Kasumi-1 (cell line): ENCODE measurements around the gene LYSMD1.

Source experiments
- DNase-seq, 2 experiments: peaks; one replicate each; lab custom pipeline; 2025; lab: John Stamatoyannopoulos, UW

LYSMD1 gene

DNA sequence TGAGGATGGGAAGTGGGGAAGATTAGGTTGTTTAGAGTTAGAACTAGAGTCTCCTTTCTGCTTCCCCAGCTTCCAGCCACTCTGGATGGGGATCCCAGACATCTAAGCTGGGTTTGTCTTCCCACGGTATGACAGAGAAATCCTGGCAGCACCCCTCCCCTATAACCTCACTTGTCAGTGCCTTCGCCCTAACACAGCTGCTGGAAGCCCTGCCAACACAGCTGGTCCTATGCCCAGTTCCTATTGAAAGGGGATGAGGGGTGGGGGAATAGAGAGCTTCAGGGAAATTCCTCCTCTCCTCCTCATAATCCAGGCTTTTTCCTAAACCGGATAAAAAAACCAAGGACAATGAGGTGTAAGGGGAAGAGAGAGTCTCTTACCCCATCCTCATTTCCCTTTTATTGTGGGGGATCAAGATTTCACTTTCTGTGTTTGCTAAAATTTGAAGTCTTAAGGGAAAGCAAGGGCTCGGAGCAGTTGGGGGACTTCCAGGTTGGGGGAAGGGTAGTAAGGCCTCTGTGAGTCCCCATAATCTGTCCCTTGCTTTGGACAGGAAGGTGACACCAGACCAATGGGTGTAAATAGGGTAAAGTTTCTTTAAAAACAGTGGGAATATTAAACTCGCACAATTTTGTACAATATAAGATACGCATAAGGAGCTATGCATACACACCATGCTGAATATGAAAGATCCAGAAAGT, 9.5 kb upstream of the LYSMD1 start:
- no peak for DNase-seq

DNA sequence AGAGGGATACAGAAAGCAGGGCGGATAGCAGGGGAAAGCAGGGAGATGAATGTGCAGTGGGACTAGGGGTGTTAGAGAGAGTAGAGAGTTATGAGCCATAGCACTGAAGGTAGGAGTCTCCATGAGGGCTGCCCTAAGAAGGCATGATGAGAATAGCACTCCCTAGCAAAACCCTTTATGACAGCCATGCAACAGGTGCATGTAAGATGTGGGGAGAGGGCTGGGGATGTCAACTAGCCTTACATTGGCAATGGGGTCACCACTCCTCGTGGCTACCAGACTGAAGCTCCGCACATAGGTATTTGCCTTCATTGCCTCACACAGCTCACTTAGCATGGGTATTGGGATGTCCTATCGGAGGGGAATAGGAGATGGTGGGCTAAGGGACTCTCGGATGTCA, 5.5 kb upstream of the LYSMD1 start:
- no peak for DNase-seq

DNA sequence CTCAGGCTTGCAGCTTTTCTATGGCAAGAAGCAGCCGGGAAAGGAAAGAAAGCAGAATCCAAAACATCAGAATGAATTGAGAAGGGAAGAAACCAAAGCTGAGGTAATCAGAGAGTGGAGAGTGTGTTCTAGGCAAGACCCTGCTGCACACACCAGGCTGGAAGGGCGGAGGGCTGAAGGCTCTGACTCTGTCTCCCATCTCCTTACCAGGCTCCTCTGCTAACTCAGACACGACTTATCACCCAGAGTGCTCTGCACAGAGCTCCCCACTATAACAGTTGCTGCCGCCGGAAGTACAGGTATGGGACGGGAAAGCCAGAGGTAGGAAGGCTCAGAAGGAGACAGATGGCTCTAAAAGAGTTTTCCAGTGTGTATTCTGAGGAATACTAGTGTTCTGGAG, 1.4 kb upstream of the LYSMD1 start:
- DNase-seq = no peak

DNA sequence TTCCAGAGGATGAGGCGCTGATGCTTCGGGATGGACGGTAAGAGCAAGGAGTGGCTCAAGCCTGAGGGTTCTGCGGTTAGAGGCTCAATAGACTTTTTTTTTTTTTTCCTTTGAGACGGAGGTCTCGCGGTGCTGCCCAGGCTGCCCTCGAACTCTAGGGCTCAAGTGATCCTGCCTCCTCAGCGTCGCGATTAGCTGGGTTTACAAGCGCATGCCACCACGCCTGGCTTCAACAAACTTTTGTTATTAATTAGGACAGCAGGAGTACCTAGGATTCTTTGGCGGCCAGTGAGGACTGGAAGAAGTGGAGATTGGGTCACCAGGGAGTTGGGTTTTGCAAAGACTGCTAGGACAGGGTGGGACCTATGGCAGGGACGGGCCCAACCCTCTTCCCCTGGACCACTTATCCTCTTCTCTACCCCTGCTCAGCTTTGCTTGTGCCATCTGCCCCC, 829 bp upstream of the LYSMD1 start:
- no peak for DNase-seq

DNA sequence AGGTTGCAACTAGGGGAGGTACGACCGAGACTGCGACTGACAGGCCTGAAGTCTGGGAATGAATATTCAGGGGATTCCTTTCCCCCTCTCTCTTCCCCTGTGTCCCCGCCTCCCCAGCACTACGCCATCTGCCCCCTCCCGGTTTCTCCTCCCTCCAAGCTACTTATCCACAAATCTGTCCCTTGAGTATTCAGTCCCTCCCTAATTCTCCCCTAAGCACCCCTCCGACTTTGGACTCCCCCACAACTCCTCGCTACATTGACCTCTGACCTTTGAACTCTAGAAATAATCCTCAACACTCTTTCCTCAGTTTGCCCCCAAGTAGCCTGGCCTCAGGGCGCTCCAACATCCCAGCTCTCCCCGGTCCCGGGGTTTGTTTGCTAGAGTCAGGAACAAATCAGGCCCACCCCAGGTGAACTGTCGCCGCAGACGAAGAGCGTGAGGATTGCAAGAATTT, 393 bp downstream of the LYSMD1 start:
- DNase-seq = no peak

DNA sequence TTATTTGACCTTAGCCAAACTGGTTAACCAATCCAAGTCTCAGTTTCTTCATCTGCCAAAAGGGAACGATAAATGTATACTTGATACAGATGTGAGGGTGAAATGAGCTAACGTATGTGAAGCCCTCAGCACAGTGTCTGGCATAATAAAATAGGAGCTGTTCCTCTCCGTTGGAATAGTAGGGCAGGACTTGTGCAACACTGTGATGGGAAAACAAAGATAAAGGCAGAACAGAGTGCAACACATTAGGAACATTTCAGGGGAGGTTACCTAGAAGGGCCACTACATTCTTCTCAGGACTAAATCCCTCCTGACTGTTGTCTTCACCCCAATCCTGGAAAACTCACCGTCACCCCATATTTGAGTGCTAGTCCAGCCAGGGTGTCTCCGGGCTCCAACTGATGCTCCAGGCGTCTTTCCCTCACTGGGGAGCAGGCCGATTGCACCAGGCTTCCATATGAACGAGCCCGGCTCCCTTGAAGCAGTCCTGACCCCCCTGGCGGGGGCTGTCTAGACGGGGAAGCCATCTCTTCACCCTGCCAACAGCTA, 896 bp downstream of the LYSMD1 start:
- no peak for DNase-seq

DNA sequence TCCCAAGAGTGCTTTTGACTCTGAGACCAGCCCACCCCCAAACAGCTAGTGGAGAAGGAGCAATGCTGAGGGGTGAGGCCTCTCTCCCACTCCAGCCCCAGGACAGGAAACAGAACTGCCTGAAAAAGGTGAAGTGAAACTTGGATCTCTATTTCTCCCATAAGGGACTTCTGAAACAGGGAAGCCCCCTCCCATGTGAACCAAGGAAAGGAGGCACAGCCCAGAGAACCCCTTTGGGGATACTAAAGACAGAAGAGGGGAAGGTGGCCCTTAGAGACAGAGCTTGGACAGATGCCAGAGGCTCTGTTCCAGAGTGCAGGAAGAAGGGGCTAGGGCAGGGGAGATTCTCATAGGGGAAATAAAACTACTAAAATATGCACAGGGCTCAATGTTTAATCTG, 6.3 kb downstream of the LYSMD1 start:
- DNase-seq = no peak

DNA sequence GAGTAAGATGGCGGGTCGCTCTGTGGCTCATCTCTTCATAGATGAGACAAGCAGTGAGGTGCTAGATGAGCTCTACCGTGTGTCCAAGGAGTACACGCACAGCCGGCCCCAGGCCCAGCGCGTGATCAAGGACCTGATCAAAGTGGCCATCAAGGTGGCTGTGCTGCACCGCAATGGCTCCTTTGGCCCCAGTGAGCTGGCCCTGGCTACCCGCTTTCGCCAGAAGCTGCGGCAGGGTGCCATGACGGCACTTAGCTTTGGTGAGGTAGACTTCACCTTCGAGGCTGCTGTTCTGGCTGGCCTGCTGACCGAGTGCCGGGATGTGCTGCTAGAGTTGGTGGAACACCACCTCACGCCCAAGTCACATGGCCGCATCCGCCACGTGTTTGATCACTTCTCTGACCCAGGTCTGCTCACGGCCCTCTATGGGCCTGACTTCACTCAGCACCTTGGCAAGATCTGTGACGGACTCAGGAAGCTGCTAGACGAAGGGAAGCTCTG, 6.9 kb downstream of the LYSMD1 start:
- no peak for DNase-seq

DNA sequence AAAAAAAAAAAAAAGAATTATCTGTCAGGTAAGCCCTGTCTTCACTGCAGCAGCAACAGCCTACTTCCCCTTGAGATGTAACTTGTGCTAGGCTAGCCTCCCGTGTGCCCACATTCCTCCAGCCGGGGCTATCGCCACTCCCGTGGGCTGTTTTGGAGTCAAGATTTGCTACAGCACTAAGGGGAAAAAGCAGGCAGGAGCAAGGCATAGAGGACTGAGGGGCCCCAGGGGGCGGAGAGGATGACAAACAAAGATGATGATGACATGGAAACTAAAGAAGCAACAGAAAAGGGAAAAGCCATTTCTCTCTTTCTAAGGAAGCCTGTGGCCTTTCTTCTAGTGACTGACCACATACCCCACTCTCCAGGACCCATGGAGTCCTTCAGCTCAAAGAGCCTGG, 7.4 kb downstream of the LYSMD1 start:
- no peak for DNase-seq

DNA sequence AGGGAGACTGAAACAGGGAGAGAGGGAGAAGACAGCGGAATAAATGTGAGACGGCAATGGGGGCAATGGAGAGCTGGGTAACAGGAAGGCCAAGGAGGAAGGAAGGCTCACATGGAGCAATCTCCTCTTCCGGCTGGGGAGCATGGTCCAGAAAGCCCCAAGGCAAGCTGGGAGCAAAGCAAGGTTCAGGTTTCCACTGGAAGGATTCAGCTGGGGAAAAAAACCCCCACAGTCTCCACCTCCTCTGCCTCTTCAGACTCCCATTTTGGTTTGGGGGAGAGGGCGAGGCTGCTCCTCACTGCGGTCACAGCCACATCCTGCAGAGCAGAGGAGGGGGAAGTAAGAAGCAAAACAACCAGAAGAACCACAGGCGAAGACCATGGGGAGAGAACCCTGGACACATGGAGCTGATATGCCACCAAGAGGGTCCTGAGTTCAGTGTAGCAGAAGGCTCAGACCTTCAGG, 8.6 kb downstream of the LYSMD1 start:
- DNase-seq = peak; percentile 95

DNA sequence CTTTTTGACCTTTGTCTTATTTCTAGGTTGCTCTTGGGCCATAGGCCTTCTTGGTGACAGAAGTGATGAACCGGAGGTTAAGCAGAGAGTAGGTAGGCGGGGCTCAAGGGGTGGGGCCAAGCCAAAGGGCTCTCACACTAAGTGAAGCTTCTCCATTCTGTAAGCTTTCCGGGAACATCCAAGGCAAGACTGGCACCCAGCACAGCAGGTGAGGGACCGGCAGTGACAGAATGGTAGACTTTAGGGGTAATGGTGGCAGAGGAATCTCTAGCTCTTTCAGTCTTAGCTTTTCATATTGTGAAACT, 9.2 kb downstream of the LYSMD1 start, which contains the start of gene TNFAIP8L2:
Gene TNFAIP8L2, plus strand, starts transcription at position 135 of the 305 bp plus-strand sequence. CDS start 2,049 bp downstream, outside the sequence.
- peak; percentile 69 to 80 for DNase-seq

DNA sequence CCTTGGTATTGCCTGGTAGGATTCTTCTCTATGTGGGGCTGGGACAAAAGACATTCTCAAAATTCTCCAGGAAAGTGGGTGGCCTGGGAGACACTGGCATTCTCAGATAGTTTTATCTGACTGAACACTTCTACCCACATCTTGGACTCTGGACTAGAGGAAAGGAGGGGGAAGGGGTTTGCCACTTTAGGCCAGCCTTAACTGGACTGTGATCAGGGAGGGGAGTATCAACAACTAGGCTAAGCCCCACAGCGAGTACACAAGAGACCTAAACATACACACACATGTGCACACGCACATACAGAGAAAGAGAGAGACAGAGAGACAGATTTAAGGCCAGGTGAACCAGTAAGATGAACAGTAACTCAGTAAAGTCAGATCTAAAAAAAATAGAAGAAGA, 18.0 kb downstream of the LYSMD1 start:
- DNase-seq = no peak

DNA sequence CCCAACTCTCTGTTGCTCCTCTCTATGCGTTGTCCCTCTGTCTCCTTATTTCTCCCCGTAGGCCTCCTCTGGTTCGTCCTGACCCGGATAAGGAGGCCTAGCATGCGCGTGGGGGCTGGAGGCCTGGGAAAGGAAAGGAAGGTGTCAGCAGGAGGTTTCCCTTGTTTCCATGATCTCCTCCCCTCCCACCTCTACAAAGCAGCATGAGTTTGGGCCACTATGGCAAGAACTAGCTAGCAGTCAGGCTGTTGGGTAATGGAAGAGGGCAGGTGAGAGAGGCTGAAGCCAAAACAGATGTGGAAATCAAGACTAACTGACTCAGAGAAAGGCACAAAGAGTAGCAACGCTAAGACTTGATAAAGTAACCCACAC, 18.6 kb downstream of the LYSMD1 start:
- DNase-seq = no peak

DNA sequence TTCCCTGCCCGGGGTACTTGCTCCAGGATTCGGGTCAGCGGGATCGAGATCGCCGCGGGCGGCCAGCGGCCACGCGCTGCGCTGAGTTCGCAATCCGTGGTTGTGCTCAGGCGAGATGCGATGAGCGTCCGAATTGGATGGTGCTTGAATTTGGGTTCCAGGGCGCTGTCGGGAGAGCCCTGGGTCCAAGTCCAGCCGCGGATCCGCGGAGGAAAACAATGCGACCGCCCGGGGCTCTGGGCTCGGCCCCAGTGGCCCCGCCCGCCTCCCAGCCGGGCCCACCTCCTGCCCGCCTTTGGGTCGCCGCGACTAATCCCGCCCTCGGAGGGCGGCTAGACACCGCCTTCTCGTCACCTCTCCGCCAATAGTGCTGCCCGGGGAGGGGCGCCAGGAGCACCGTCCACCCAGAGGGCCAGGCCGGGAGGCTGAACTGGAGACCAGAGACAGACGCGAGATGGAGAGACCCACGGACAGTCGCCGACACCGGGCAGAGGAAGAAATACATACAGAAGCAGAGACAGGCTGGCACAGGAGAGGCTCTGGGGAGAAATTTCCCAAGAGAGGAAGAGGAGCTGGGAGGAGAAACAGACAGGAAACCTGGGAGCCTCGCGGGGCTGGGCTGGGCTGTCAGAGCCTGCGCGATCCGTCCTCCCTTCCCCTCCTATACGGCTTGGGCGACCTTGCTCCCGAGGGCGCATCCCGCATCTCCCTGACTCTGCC, 19.1 kb downstream of the LYSMD1 start, which contains the start of gene SEMA6C:
Gene SEMA6C, minus strand, starts transcription at position 220 of the 720 bp plus-strand sequence. CDS start 4,010 bp downstream, outside the sequence.
- DNase-seq = peak; percentile 90 to 92

DNA sequence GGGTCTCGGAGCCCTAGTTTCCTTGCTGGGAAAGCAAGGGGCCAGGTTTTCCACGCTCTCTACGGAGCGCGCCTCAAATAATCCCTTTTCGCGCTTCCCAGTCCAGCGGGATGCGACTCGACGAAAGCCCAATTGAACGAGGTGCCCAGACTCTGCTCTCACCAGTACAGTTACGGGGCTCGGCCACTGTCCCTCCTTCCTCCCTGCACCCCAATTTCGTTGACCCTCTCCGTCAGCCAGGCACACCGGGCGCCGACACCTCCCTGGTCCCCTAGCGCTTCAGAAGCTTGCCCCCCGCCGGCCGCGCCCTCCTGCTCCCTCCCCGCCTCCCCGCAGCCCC, 19.7 kb downstream of the LYSMD1 start:
- DNase-seq = no peak

DNA sequence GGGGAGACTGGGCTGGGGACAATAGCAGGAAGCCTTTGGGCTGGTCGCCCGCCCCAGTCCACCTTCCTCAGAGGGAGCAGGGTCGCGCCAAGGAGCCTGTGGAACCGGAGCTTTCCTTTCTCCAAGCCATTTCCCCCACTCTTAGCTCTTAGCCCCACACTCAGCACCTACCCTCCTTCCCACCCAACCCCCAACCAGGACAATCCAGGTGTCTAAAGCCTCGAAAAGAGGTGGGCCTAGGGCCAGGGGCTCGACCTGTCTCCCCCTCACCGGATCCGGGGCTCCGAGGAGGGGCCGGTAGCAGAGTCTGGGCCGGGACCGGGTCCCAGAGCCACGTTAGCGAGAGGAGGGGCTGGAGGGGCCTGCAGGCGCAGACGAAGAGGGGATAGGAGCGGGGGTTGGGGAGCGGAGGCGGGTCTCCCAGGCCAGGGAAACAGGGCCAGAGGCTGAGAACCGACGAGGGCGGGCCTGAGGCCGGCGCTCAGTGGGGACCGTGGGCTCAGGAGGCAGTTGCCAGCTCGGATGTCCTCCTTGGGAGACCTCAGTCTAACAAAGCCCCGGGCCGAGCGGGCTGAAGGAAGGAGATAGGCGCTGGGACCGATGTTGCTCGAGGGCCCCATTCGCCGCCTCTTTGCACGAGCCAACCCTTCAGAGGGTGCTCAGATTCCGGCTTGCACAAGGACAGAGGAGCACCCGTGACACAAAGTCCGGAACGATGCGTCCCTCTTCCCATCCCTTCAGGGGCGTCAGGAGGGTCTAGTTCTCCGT, 20.2 kb downstream of the LYSMD1 start:
- no peak for DNase-seq

DNA sequence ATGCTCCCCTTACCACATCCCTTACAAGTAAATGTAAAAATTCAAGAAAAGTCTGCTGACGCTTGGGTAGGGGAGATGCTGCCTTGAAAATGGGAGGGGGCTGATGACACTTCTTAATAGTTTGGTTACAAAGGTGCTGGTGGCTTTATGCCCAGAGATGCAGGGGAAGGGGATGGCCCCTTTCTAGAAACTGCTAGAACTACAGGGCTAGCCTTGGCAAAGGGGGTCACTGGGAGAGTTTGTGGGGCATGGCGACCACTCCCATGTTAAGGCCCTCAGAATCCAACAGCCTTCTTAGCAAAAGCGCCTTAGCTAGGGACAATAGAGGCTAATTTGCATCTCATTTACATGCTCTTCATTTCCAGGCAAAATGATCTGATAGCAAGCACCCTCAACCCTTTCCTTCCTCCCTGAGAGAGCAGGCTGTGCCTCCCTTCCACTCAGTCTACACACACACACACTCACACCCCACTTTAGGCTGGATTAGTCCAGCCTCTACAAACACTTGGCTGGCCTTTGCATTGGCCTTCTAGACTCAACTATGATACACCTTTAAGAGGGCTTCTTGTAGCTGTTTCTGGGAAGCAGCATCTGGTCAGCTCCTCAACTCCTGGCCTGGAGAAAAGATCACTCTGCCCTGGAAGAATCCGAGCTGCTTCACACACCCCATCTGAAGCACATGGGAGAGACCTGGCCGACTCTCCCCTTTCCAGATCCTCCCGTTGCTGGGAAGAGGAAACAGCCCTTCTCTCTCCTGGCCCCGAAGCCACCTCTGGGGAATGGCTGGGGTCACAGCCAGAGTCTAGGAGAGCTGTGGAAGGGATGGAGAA, 21.0 kb downstream of the LYSMD1 start:
- no peak for DNase-seq

DNA sequence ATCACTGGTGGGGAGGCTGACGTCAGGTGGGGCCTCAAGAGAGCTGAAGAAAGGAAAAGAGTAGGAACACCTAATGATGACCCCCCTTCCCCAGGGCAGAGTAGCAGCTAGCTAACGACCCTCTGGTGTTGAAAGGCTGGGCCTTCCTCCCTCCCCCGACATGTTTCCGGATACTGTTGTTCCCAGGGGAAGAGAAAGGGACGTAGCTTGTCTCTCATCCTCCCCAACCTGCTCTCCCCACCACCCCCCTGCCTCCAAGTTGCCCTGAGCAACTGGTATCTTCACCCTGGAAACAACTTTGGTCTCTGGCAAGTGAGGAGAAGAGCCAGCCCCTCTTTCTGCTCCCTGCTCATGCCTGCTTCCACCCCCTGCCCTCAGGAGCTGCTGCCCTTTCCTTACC, 21.7 kb downstream of the LYSMD1 start:
- no peak for DNase-seq

DNA sequence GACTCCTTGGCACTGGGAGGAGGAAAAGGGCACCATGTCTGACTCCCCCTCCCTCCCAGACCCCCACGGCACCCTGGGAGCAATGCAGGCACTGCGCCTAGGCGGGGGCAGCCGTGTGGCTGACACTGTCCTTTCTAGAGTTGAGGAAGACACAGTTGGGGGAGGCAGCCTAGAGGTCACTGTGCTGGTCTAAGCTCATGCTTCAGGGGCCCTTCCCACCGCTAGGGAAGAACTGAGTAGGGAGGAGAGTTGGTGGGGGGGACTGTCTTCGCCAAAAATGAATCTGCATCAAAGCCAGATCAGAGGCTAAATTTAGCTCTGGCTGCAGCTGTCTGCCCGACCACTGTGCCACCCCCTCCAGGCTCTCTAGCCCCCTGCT, 22.7 kb downstream of the LYSMD1 start:
- DNase-seq = no peak

DNA sequence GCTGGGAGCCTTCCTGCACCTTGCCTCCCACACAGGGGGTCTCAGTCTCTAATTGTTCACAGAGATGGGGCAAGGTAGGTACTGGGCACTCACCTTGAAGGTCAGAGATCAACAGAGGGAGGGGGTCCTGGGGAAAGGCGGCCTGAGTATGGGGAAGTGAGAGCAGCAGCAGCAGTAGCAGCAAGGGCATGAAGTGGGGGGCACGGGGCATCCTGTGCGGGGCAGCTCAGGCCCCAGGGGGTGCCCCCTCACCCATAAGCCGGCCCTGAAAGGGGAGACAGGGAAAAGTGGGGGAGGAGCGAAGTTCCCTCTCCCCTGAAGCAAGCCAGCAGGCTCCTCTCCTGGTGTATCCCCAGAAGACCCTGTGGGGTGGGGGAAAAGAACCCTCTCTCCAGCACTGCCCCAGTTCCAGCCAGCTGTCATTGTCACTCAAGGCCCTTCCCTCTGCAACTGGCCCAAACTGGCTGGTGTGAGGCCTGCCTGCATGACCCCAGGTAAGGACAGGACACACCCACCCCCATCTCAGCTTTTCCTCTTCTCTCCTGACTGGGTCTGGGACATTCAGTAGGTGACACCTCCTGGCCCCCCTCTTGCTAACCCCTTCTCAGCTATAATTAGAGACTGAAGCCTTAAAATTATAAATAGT, 23.2 kb downstream of the LYSMD1 start:
- DNase-seq = no peak

DNA sequence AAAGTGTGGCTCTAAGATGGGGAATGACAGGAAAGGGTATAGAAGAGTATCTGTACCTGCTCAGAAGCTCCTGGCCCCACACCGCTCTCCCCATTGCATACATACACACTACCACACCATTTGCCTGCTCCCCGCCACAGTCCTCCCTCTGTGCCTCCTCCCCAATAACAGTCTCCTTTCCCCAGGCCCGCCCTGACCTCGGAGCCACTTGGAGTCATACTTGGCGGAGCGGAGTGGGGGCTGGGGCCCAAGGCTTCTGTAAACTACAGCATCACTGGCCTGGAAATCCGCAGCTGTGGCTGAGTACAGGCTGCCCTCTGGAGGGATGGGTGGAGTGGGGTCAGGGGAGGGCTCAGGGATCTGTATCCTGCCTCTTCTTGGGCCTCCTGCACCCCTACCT, 27.9 kb downstream of the LYSMD1 start:
- no peak for DNase-seq
